PC-3 (cell line): ENCODE results near the gene CCDC24. TPM values are rescaled to one million over a fixed set of nuclear protein-coding genes. Genes with fewer than 3 reads are reported as not detected.

Source experiments
- ATAC-seq: fragments of 200-7000 bp; cut with Tn5 transposase; 2 replicates; pipeline ENCODE4 v1.9.1; 2020; ENCODE audit warnings: mild to moderate bottlenecking, moderate library complexity
- BruUV-seq: library from RNA; stranded (reverse); fragments of 400-500 nt; replicated peaks from 2 replicates; lab custom pipeline; 2021; lab: Mats Ljungman, UMichigan
- CTCF ChIA-PET: fragments of 300-600 bp; sonication (Branson Sonifier 250); formaldehyde crosslinking; loops from one replicate; lab custom pipeline; 2022; ENCODE audit warnings: antibody characterized with exemption; lab: Charles Lee
- POLR2A ChIA-PET: fragments of 300-600 bp; sonication (Branson Sonifier 250); formaldehyde crosslinking; loops from one replicate; lab custom pipeline; 2022; ENCODE audit warnings: antibody characterized with exemption; ENCODE audit not compliant: unreplicated experiment; lab: Charles Lee
- DNase-seq: peaks from one replicate; pipeline ENCODE4 v3.0.0-alpha.2; 2015
- H2AFZ ChIP-seq: fragments of 300-600 bp; sonication (generic); 2 replicates; pipeline ENCODE4 v1.6.0; 2016; ENCODE audit warnings: antibody characterized with exemption, low read length
- H3F3A ChIP-seq: fragments of 300-600 bp; sonication (generic); one replicate; pipeline ENCODE4 v1.6.0; 2017; ENCODE audit warnings: antibody characterized with exemption, low read length, control low read depth, mild to moderate bottlenecking; ENCODE audit not compliant: unreplicated experiment
- H3K27ac ChIP-seq: fragments of 300-600 bp; sonication (generic); 2 replicates; pipeline ENCODE4 v1.5.1; 2016; ENCODE audit warnings: mild to moderate bottlenecking, low read length
- H3K27me3 ChIP-seq: fragments of 300-600 bp; sonication (generic); 2 replicates; pipeline ENCODE4 v1.6.1; 2016; ENCODE audit warnings: low read length, mixed read lengths
- H3K36me3 ChIP-seq: fragments of 300-600 bp; sonication (generic); 2 replicates; pipeline ENCODE4 v1.6.1; 2016; ENCODE audit warnings: low read depth, mixed run types, low read length, mixed read lengths
- H3K4me1 ChIP-seq: fragments of 300-600 bp; sonication (generic); 2 replicates; pipeline ENCODE4 v1.5.1; 2016; ENCODE audit warnings: low read length; ENCODE audit not compliant: insufficient read depth
- H3K4me2 ChIP-seq: fragments of 300-600 bp; sonication (generic); 2 replicates; pipeline ENCODE4 v1.6.0; 2016; ENCODE audit warnings: low read length
- H3K4me3 ChIP-seq: fragments of 300-600 bp; sonication (generic); 2 replicates; pipeline ENCODE4 v1.5.1; 2016; ENCODE audit warnings: mild to moderate bottlenecking, low read length, mixed read lengths
- H3K79me2 ChIP-seq: fragments of 300-600 bp; sonication (generic); 2 replicates; pipeline ENCODE4 v1.6.1; 2017; ENCODE audit warnings: low read length, mixed read lengths
- H3K9ac ChIP-seq: fragments of 300-600 bp; sonication (generic); 2 replicates; pipeline ENCODE4 v1.6.0; 2016; ENCODE audit warnings: mild to moderate bottlenecking, low read length
- H3K9me2 ChIP-seq: fragments of 300-600 bp; sonication (generic); replicated peaks from 2 replicates; pipeline ENCODE4 v1.6.1; 2016; ENCODE audit warnings: mixed run types, low read length, mixed read lengths
- H3K9me3 ChIP-seq: fragments of 300-600 bp; sonication (generic); 2 replicates; pipeline ENCODE4 v1.6.1; 2016; ENCODE audit warnings: low read length, mixed read lengths
- H4K20me1 ChIP-seq: fragments of 300-600 bp; sonication (generic); 2 replicates; pipeline ENCODE4 v1.6.1; 2016; ENCODE audit warnings: low read length, mixed read lengths
- CTCF ChIP-seq: fragments of 300-600 bp; sonication (generic); conservative IDR thresholded peaks from 2 replicates; pipeline ENCODE4 v1.5.1; 2017; ENCODE audit warnings: antibody characterized with exemption, low read depth, mild to moderate bottlenecking, low read length
- EZH2 ChIP-seq: fragments of 300-600 bp; sonication (generic); IDR thresholded peaks from one replicate; pipeline ENCODE4 v1.6.1; 2017; ENCODE audit warnings: antibody characterized with exemption, mild to moderate bottlenecking, low read length; ENCODE audit not compliant: unreplicated experiment
- EZH2phosphoT487 ChIP-seq: fragments of 300-600 bp; sonication (generic); IDR thresholded peaks from 2 replicates; pipeline ENCODE4 v1.6.1; 2018; ENCODE audit warnings: mild to moderate bottlenecking, antibody characterized with exemption, low read length, borderline replicate concordance
- intact Hi-C: fragments of 100-400 bp; cut with micrococcal nuclease; formaldehyde crosslinking; loops from 2 replicates; pipeline ENCODE4 v1.9.0; 2023
- total RNA-seq: library from RNA; depleted of rRNA; stranded (reverse); fragments of >200 nt; gene quantifications from 2 replicates; pipeline ENCODE4 v1.2.3, GENCODE V29; 2014

The CCDC24 gene
- total RNA-seq, 1 experiment from 2014 or later: 10.1 TPM

GRCh38 chr1:44024031-44024902 is 32.9 kb downstream of the CCDC24 start:
- Histone ChIP-seq H3K79me2 (peaks cover 20% of the 10 kb centered on the region), H3K36me3 (no peaks in the 10 kb centered on the region), H3K27me3 (no peaks in the 10 kb centered on the region), H2AFZ (no peak overlapping the region), H3K4me2 (peak overlapping the region; percentile 89), H4K20me1 (no peaks in the 10 kb centered on the region), H3K27ac (peak overlapping the region; percentile 98), H3K9me3 (no peaks in the 10 kb centered on the region), H3K4me3 (peak overlapping the region; percentile 56), H3K4me1 (peaks cover 53% of the 10 kb centered on the region), H3F3A (peaks cover 3% of the 10 kb centered on the region), H3K9ac (peak overlapping the region; percentile 83), H3K9me2 (no peaks in the 10 kb centered on the region)
- DNase-seq (no peak), ATAC-seq (peak; percentile 24; the same call in 1 of the 2 replicates)
- ChIA-PET CTCF (no interaction called here), POLR2A (no interaction called here)
- intact Hi-C loops: no loop called here
- no TSS peak for BruUV-seq
- TF ChIP-seq EZH2phosphoT487 (no peak), EZH2 (no peak), CTCF (no peak)

- BruUV-seq: no TSS peak
- ChIA-PET CTCF (no interaction called here), POLR2A (no interaction called here)
- Histone ChIP-seq H3K36me3 (no peaks in the 10 kb centered on the region), H3K4me2 (peak overlapping the region; percentile 89), H3K9me2 (no peaks in the 10 kb centered on the region), H3K9ac (peak overlapping the region; percentile 83), H3K4me3 (peak overlapping the region; percentile 56), H3K27ac (peak overlapping the region; percentile 98), H3K4me1 (peaks cover 58% of the 10 kb centered on the region), H3K79me2 (peaks cover 24% of the 10 kb centered on the region), H3F3A (peaks cover 3% of the 10 kb centered on the region), H4K20me1 (no peaks in the 10 kb centered on the region), H2AFZ (no peak overlapping the region), H3K9me3 (no peaks in the 10 kb centered on the region), H3K27me3 (no peaks in the 10 kb centered on the region)
- TF ChIP-seq EZH2phosphoT487: no peak
- TF ChIP-seq CTCF: no peak
- TF ChIP-seq EZH2: no peak
- peak; percentile 73 for ATAC-seq
- peak; percentile 94 for DNase-seq
- intact Hi-C loops: loop anchor here (1.0 kb wide), 1 partner anchor 20 kb away; no protein-coding TSS in a partner anchor
Measured at GRCh38 chr1:44024903-44025525, 33.6 kb downstream of the CCDC24 start.
